MM.1S (cell line): Measurements from ENCODE around the gene SUPT4H1.

Source experiments
- CTCF ChIP-seq: fragments of 300-600 bp; sonication (generic); IDR thresholded peaks from 2 replicates; pipeline ENCODE4 v1.5.1; 2016; ENCODE audit warnings: antibody characterized with exemption, low read length, mixed read lengths
- EZH2 ChIP-seq: fragments of 300-600 bp; sonication (generic); optimal IDR thresholded peaks from 2 replicates; pipeline ENCODE3; 2017; ENCODE audit warnings: low read depth, mild to moderate bottlenecking, antibody characterized with exemption, low read length, mixed read lengths

- TF ChIP-seq EZH2 (no peak), CTCF (no peak)
These were observed 25.1 kb upstream of the SUPT4H1 start for GRCh38 chr17:58377093-58377601.
